GM12874 (cell line): ENCODE measurements around the gene AADAC.

Experiments used
- TF ChIP-seq, protein P1 (sequence below): IDR thresholded peaks from 2 replicates; pipeline ENCODE4 v1.5.1; 2011; ENCODE audit warnings: low read depth, mild to moderate bottlenecking, control low read depth, low read length, moderate library complexity; ENCODE audit not compliant: insufficient read depth

The AADAC gene

DNA sequence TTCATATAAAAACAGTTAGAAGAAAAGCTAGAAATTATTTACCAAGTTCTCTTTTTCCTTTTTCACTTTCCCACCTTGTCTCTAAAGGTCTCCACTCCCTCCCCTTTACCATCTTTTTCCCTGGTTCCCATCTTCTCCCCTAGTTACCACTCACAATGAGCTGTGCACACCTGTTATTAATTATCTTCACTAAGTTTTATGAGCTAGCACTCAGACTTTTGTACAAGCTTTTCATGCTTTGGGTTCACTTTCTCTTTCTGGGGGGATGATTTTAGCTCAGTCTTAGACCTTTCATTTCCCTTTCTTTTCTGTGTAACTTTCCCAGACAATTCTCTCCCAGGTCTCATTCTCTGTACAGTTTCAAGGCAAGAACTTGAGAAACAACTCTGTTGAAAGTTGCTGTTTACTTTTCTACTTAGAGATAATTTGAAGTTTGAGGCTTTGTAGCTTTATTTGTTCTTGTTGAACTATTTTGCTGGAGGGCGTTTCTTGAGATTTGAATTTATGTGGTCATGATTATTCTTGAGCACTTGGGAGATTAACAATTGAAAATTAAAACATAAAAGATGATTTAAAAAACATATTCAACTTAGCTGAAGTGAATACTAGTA is 24.0 kb upstream of the AADAC start:
- TF ChIP-seq, protein P1, sequence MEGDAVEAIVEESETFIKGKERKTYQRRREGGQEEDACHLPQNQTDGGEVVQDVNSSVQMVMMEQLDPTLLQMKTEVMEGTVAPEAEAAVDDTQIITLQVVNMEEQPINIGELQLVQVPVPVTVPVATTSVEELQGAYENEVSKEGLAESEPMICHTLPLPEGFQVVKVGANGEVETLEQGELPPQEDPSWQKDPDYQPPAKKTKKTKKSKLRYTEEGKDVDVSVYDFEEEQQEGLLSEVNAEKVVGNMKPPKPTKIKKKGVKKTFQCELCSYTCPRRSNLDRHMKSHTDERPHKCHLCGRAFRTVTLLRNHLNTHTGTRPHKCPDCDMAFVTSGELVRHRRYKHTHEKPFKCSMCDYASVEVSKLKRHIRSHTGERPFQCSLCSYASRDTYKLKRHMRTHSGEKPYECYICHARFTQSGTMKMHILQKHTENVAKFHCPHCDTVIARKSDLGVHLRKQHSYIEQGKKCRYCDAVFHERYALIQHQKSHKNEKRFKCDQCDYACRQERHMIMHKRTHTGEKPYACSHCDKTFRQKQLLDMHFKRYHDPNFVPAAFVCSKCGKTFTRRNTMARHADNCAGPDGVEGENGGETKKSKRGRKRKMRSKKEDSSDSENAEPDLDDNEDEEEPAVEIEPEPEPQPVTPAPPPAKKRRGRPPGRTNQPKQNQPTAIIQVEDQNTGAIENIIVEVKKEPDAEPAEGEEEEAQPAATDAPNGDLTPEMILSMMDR: no peak

DNA sequence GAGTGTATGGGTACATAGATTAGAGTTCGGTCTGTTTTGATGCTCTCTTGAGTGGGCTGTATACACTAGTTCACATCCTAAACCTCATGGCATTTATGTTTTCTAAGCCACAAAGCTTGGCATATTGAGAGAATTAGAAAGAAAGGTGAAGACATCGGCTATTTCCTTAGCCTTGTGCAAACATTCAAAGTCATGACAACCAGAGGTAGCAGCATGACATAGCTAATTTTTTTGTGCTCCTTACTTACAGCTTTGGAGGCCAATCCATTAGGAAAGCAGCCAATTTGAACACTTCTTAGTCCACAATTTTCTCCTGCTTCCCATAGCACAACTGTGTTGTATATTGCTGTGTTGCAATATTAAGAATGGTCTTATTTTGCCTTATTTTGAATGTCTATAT is 21.5 kb upstream of the AADAC start:
- TF ChIP-seq, protein P1: no peak

DNA sequence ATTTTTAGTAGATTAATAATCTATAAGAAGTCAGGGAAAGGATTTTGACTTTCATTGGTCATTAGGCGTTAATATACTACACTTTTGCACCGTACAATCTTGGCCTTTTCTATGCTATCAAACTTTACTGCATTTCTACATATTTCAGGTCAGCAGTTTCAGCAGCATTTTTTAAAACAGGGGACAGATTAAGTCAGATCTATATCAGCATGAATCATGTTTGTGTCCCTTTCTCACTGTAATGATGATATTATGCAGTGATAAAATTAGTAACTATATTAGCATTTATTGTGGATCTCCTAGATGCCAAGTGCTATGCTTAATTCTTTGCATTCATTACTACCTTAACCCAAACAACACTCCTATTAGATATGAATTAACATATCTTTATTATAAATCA is 20.3 kb upstream of the AADAC start:
- TF ChIP-seq, protein P1: no peak

DNA sequence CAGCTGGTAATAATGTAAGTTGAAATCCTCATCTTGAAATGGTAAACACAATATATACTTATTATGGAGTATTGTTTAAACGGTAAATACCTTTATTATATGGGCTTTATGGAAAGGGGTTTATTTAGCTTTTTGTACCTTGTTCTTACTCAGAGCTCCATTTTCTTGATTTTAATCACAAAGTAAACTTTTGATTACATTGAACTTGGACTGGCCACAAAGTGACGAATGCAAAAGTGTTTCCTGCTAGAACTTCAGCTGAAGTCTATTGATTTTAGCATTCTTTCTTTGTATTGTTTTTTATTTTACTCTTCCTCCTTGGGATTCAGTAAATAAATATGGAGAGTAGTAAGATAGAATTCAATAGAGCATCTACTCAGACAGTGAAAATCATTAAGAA is 19.8 kb upstream of the AADAC start:
- TF ChIP-seq, protein P1: no peak

DNA sequence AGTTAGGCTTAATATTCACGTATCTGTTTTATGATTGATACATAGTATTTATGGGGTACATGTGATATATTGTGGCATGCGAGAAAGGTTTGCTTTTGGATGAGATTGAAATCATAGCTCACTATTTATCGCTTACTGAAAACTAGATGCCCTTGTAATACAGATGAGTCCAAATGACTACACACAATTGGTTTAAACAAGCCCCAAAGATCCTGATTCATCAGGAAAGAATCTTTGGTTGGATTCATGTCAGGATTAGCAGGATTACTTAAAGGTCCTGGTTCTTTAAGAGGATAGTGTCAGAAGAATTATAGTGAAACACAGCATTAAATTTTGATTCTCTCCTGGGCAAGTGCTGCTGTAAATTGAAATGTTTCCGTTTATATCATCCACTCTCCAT is 18.6 kb upstream of the AADAC start:
- TF ChIP-seq, protein P1: no peak

DNA sequence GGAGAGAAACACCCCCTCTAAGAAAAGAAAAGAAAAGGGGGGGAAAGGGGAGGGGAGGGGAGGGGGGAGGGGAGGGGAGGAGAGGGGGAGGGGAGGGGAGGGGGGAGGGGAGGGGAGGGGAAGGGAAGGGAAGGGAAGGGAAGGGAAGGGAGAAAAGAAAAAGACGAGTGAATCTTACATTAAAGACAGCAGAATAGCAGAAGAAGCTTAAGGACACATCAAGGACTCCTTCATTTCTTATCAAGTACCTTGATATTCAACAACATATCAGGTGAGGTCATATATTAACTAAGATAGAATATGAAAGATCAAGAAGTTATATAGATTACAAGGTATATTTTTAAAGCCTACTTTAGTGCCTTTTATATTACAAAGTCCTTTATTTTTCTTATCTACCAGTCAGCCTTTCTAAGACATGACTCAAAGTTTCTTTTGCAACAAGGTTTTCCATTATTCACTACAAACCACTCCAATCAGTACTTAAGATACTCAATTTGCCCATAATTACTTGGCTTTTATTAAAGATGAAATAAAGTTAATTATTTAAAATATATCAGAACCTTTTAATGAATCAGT is 17.7 kb upstream of the AADAC start:
- TF ChIP-seq, protein P1: no peak

DNA sequence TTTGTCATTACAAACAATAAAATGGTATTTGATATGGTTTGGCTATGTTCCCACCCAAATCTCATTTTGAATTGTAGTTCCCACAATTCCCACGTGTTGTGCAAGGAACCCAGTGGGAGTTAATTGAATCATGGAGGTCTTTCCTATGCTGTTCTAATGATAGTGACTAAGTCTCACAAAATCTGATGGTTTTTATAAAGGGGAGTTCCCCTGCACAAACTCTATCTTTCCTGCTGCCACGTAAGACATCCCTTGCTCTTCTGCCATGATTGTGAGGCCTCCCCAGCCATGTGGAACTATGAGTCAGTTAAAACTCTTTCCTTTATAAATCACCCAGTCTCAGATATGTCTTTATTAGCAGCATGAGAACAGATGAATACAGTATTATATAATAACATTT is 15.4 kb upstream of the AADAC start:
- TF ChIP-seq, protein P1: no peak
